ENCODE measurements around the gene AHCY. TPM values are rescaled to one million over a fixed set of nuclear protein-coding genes. Genes with fewer than 3 reads are reported as not detected.
"Not testable (repeated sequence)": the region's sequence is repeated elsewhere in the genome, so short reads cannot be mapped to it uniquely, and the experiment has no call there.

AHCY gene
- total RNA-seq, 4 donors from 2014 or later, result 53.8 to 82.7 (median 73.3) TPM

DNA sequence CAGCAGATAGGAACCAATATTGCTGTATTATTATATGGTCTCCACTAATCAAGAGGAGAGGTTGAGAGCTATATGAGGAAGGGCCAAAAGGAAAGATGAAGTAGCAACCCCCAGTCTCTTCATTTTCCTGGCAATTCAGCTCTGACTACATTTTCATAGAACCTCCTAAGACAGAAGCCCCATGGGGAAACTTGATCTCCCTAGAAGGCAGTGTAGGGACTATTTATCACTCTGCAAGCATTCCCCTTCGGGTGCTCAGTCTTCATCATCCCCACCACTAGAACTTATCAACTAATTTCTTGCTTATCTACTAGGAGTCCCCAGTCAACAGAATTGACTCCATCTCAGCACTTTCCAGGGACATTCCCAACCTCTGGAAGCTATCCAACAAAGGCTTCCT is 34.4 kb upstream of the AHCY start:
- Histone ChIP-seq H3K27me3 (no peaks in the 10 kb centered on the region), H3K36me3 (no peaks in the 10 kb centered on the region), H3K4me1 (no peaks in the 10 kb centered on the region), H3K9me3 (no peaks in the 10 kb centered on the region), H3K4me3 (no peak overlapping the region), H3K27ac (no peak overlapping the region)
- no peak for DNase-seq
- intact Hi-C loops (cut with DNase I; ENCODE audit: low total_unique reads), result no loop called here
- TF ChIP-seq CTCF (IDR thresholded peaks at IDR 0.05) (no peak), POLR2A (IDR thresholded peaks at IDR 0.05) (no peak)

DNA sequence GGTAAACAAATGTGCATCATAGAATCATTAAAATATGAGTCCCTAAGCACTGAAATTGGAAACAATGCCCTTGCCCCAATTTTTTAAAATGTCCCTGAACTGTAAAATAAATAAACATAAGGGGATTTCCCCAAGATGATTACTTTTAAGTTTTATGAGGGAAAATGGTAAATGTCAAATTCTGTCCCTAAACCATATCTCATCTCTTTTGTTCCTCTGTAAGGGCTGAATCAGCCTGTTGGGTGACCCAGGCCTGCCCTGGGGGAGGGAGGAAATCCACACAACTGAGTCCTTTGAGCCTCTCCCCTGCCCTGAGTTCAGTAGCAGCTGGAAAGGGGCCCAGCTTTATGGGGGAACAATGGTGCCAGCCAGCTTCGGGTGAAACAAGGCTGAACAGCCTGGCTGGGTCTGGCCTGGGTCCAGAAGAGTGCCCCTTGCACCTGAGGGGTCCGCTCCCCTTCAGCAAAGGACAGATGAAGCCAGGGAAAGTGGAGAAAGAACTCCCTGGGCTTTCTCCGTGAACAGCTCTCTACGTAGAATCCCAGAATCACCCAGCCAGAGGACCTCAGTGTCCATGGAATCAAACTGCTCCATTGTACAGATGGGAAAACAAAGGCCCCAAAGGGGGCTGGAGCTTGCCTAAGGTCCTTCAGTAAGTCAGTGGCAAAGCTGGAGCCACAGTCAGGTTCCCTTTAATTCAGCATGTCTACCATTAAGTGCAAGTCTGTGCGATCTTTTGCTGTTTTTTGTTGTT is 31.7 kb upstream of the AHCY start:
- no peak for TF ChIP-seq POLR2A (IDR thresholded peaks at IDR 0.05)
- no peak for TF ChIP-seq CTCF (IDR thresholded peaks at IDR 0.05)
- no peaks in the 10 kb centered on the region for H3K27me3 ChIP-seq
- H3K27ac ChIP-seq, result no peak overlapping the region
- H3K9me3 ChIP-seq, result no peaks in the 10 kb centered on the region
- no peaks in the 10 kb centered on the region for H3K36me3 ChIP-seq
- DNase-seq, result no peak
- H3K4me3 ChIP-seq, result no peak overlapping the region
- no peaks in the 10 kb centered on the region for H3K4me1 ChIP-seq
- intact Hi-C loops (cut with DNase I; ENCODE audit: low total_unique reads), result no loop called here

- Histone ChIP-seq H3K4me1 (no peaks in the 10 kb centered on the region), H3K36me3 (no peaks in the 10 kb centered on the region), H3K9me3 (no peaks in the 10 kb centered on the region), H3K27ac (no peak overlapping the region), H3K27me3 (no peaks in the 10 kb centered on the region), H3K4me3 (no peak overlapping the region)
- TF ChIP-seq CTCF (IDR thresholded peaks at IDR 0.05), result no peak
- TF ChIP-seq POLR2A (IDR thresholded peaks at IDR 0.05), result no peak
- intact Hi-C loops (cut with DNase I; ENCODE audit: low total_unique reads), result no loop called here
- DNase-seq, result no peak
Observed at GRCh38 chr20:34333786-34334185, 30.6 kb upstream of the AHCY start.

GRCh38 chr20:34332262-34332920 is 29.2 kb upstream of the AHCY start:
- no peaks in the 10 kb centered on the region for H3K36me3 ChIP-seq
- no peak overlapping the region for H3K27ac ChIP-seq
- no peak overlapping the region for H3K4me3 ChIP-seq
- no peaks in the 10 kb centered on the region for H3K4me1 ChIP-seq
- TF ChIP-seq POLR2A (IDR thresholded peaks at IDR 0.05) (no peak), CTCF (IDR thresholded peaks at IDR 0.05) (no peak)
- DNase-seq, result no peak
- H3K27me3 ChIP-seq, result no peaks in the 10 kb centered on the region
- H3K9me3 ChIP-seq, result no peaks in the 10 kb centered on the region
- intact Hi-C loops (cut with DNase I; ENCODE audit: low total_unique reads), result no loop called here

GRCh38 chr20:34331838-34332237 is 28.7 kb upstream of the AHCY start:
- intact Hi-C loops (cut with DNase I; ENCODE audit: low total_unique reads), result no loop called here
- Histone ChIP-seq H3K4me3 (no peak overlapping the region), H3K36me3 (no peaks in the 10 kb centered on the region), H3K9me3 (no peaks in the 10 kb centered on the region), H3K27ac (no peak overlapping the region), H3K27me3 (no peaks in the 10 kb centered on the region), H3K4me1 (no peaks in the 10 kb centered on the region)
- no peak for DNase-seq
- TF ChIP-seq POLR2A (IDR thresholded peaks at IDR 0.05), result no peak
- no peak for TF ChIP-seq CTCF (IDR thresholded peaks at IDR 0.05)

DNA sequence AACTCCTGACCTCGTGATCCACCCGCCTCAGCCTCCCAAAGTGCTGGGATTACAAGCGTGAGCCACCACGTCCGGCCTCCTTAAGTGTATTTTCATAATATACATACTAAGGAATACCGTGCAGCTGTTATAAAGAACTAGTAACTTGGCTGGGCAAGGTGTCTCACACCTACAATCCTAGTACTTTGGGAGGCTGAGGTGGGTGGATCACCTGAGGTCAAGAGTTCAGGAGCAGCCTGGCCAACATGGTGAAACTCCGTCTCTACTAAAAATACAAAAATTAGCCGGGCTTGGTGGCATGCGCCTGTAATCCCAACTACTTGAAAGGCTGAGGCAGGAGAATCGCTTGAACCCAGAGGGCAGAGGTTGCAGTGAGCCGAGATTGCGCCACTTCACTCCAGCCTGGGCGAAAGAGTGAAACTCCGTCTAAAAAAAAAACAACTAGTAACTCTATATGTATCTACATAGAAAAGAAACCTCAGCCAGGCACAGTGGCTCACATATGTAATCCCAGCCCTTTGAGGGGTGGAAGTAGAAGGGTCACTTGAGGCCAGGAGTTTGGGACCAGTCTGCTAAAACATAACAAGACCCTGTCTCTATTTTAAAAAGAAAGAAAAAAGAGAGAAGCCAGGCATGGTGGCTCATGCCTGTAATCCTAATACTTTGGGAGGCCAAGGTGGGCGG is 27.8 kb upstream of the AHCY start:
- H3K4me3 ChIP-seq; DNase-seq; H3K9me3 ChIP-seq; H3K4me1 ChIP-seq; H3K27me3 ChIP-seq; intact Hi-C loops (cut with DNase I; ENCODE audit: low total_unique reads); H3K36me3 ChIP-seq; H3K27ac ChIP-seq: not testable (repeated sequence)

Measured in uterus (tissue), 4 donors.